Measurements from ENCODE around the gene OR10R2.

DNA sequence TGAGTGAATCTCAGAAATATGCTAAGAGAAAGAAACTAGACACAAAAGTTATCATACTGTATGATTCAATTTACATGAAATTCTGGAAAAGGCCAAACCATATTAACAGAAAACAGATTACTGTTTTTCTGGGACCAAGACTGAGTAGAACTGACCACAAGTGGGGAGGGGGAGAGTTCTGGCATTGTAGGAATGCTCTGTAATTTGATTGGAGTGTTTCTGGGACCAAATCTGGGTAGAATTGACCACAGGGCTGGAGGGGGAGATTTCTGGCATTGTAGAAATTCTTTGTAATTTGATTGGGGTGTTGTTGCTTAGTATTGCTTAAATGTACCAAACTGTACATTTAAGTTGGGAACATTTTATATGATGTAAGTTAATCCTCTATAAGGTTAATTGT is 13.8 kb upstream of the OR10R2 start:
- TF ChIP-seq CTCF (IDR thresholded peaks at IDR 0.05) (no peak), POLR2A (IDR thresholded peaks at IDR 0.05) (no peak)
